Activated T-cell treated with anti-CD3 and anti-CD28 coated beads, Interleukin-2, amount 50 U/mL, for 72 hours (primary cell): ENCODE results near the gene ZNF787. TPM values are rescaled to one million over a fixed set of nuclear protein-coding genes. Genes with fewer than 3 reads are reported as not detected.

Experiments used
- ATAC-seq, 2 donors: fragments of 150-1000 bp; cut with Tn5 transposase; replicated peaks in 1 of 2; 2 replicates each; pipeline ENCODE4 v1.10.0; 2021; ENCODE audit warnings: moderate library complexity in 2 of 2, mild to moderate bottlenecking in 1 of 2
- DNase-seq, 2 donors: peaks; one replicate each; pipeline ENCODE4 v3.0.0; 2021 to 2022; ENCODE audit warnings: mixed read lengths in 1 of 2
- H3K27ac Mint-ChIP-seq: one replicate; pipeline ENCODE4 v1.8.0; 2022; ENCODE audit warnings: mild to moderate bottlenecking, moderate library complexity, mixed read lengths
- H3K27me3 Mint-ChIP-seq: one replicate; pipeline ENCODE4 v1.8.0; 2022; ENCODE audit warnings: low read depth, mixed read lengths
- H3K36me3 Mint-ChIP-seq, 2 donors: one replicate each; pipeline ENCODE4 v1.8.0; 2022; ENCODE audit warnings: mixed read lengths in 2 of 2, mild to moderate bottlenecking in 1 of 2; ENCODE audit not compliant: insufficient read depth in 2 of 2
- H3K4me1 Mint-ChIP-seq: one replicate; pipeline ENCODE4 v1.8.0; 2022; ENCODE audit warnings: low read depth, mixed read lengths
- H3K4me3 Mint-ChIP-seq, 2 donors: one replicate each; pipeline ENCODE4 v1.8.0; 2022; ENCODE audit warnings: mild to moderate bottlenecking in 2 of 2, mixed read lengths in 2 of 2, moderate library complexity in 2 of 2
- H3K9me3 Mint-ChIP-seq, 2 donors: one replicate each; pipeline ENCODE4 v1.8.0; 2022; ENCODE audit warnings: mixed read lengths in 2 of 2
- total RNA-seq, 2 donors: library from RNA; stranded (reverse); gene quantifications; one replicate each; pipeline ENCODE4 v1.2.3, GENCODE V29; 2022

ZNF787 gene
- total RNA-seq, 2 donors from 2014 or later = 38.3 to 45.9 TPM

- ATAC-seq (peak; percentile 93 to 94), DNase-seq (peak; percentile 97 to 99)
- peaks cover 44% of the 10 kb centered on the region for H3K4me1 Mint-ChIP-seq
- peaks cover 0 to 2% of the 10 kb centered on the region in 2 donors for H3K36me3 Mint-ChIP-seq
- peak within 1 kb of the TSS; percentile 93 for H3K27ac Mint-ChIP-seq
- no peaks in the 10 kb centered on the region for H3K27me3 Mint-ChIP-seq
- peak within 1 kb of the TSS; percentile 93 to 94 for H3K4me3 Mint-ChIP-seq
- H3K9me3 Mint-ChIP-seq = no peaks in the 10 kb centered on the region
Measured at GRCh38 chr19:56140583-56141416, 19.7 kb upstream of the ZNF787 start, which contains the start of gene ZNF444. ZNF444 (plus strand) TSS chr19:56141287; CDS start chr19:56146912, 5,625 bp downstream.

- peaks cover 44% of the 10 kb centered on the region for H3K4me1 Mint-ChIP-seq
- H3K27me3 Mint-ChIP-seq = no peaks in the 10 kb centered on the region
- peaks cover 0 to 2% of the 10 kb centered on the region in 2 donors for H3K36me3 Mint-ChIP-seq
- DNase-seq (peak; percentile 17 to 26), ATAC-seq (no peak)
- H3K27ac Mint-ChIP-seq = peak overlapping the region; percentile 92
- H3K9me3 Mint-ChIP-seq = no peaks in the 10 kb centered on the region
- H3K4me3 Mint-ChIP-seq = peak overlapping the region; percentile 93 to 94
Measured at GRCh38 chr19:56139847-56140582, 18.9 kb upstream of the ZNF787 start.

- DNase-seq (no peak), ATAC-seq (no peak)
- Mint-ChIP-seq H3K36me3 (no peaks in the 10 kb centered on the region), H3K27ac (no peak overlapping the region), H3K27me3 (no peaks in the 10 kb centered on the region), H3K4me3 (no peak overlapping the region), H3K4me1 (peaks cover 25% of the 10 kb centered on the region), H3K9me3 (no peaks in the 10 kb centered on the region)
Measured at GRCh38 chr19:56138069-56138468, 17.0 kb upstream of the ZNF787 start.

GRCh38 chr19:56137405-56137804 lies 16.3 kb upstream of the ZNF787 start:
- Mint-ChIP-seq H3K4me1 (peaks cover 18% of the 10 kb centered on the region), H3K27ac (no peak overlapping the region), H3K9me3 (no peaks in the 10 kb centered on the region), H3K36me3 (no peaks in the 10 kb centered on the region), H3K4me3 (no peak overlapping the region), H3K27me3 (no peaks in the 10 kb centered on the region)
- ATAC-seq = no peak
- DNase-seq = no peak

- no peak overlapping the region for H3K4me3 Mint-ChIP-seq
- H3K36me3 Mint-ChIP-seq = no peaks in the 10 kb centered on the region
- no peak for DNase-seq
- H3K27ac Mint-ChIP-seq = no peak overlapping the region
- peaks cover 11% of the 10 kb centered on the region for H3K4me1 Mint-ChIP-seq
- H3K27me3 Mint-ChIP-seq = no peaks in the 10 kb centered on the region
- no peak for ATAC-seq
- H3K9me3 Mint-ChIP-seq = no peaks in the 10 kb centered on the region
Measured at GRCh38 chr19:56136362-56136761, 15.3 kb upstream of the ZNF787 start.

- DNase-seq (no peak), ATAC-seq (no peak)
- Mint-ChIP-seq H3K4me3 (no peak overlapping the region), H3K4me1 (peaks cover 4% of the 10 kb centered on the region), H3K27me3 (no peaks in the 10 kb centered on the region), H3K36me3 (no peaks in the 10 kb centered on the region), H3K27ac (no peak overlapping the region), H3K9me3 (no peaks in the 10 kb centered on the region)
Measured at GRCh38 chr19:56134654-56134921, 13.5 kb upstream of the ZNF787 start.

GRCh38 chr19:56133858-56134653 lies 13.0 kb upstream of the ZNF787 start:
- Mint-ChIP-seq H3K9me3 (no peaks in the 10 kb centered on the region), H3K4me3 (no peak overlapping the region), H3K27ac (no peak overlapping the region), H3K4me1 (no peaks in the 10 kb centered on the region), H3K27me3 (no peaks in the 10 kb centered on the region), H3K36me3 (no peaks in the 10 kb centered on the region)
- ATAC-seq = no peak
- no peak for DNase-seq

- Mint-ChIP-seq H3K4me3 (no peak overlapping the region), H3K36me3 (no peaks in the 10 kb centered on the region), H3K27me3 (no peaks in the 10 kb centered on the region), H3K9me3 (no peaks in the 10 kb centered on the region), H3K4me1 (no peaks in the 10 kb centered on the region), H3K27ac (no peak overlapping the region)
- DNase-seq = no peak
- ATAC-seq = no peak
Measured at GRCh38 chr19:56132316-56132822, 11.3 kb upstream of the ZNF787 start.

- no peak for ATAC-seq
- H3K4me1 Mint-ChIP-seq = no peaks in the 10 kb centered on the region
Measured at GRCh38 chr19:56131651-56132050, 10.6 kb upstream of the ZNF787 start.

GRCh38 chr19:56130006-56130405 lies 8.9 kb upstream of the ZNF787 start:
- no peaks in the 10 kb centered on the region for H3K27me3 Mint-ChIP-seq
- ATAC-seq = no peak

More at GRCh38 chr19:56131651-56132050, 10.6 kb upstream of the ZNF787 start:
- DNase-seq = no peak
- Mint-ChIP-seq H3K36me3 (no peaks in the 10 kb centered on the region), H3K4me3 (no peak overlapping the region), H3K9me3 (no peaks in the 10 kb centered on the region), H3K27ac (no peak overlapping the region), H3K27me3 (no peaks in the 10 kb centered on the region)

GRCh38 chr19:56126983-56127780 lies 6.1 kb upstream of the ZNF787 start:
- no peaks in the 10 kb centered on the region for H3K36me3 Mint-ChIP-seq
- H3K4me3 Mint-ChIP-seq = no peak overlapping the region
- H3K9me3 Mint-ChIP-seq = no peaks in the 10 kb centered on the region
- H3K27ac Mint-ChIP-seq = no peak overlapping the region
- no peaks in the 10 kb centered on the region for H3K27me3 Mint-ChIP-seq
- DNase-seq = no peak
- no peak for ATAC-seq
- peaks cover 16% of the 10 kb centered on the region for H3K4me1 Mint-ChIP-seq

More at GRCh38 chr19:56130006-56130405, 8.9 kb upstream of the ZNF787 start:
- Mint-ChIP-seq H3K4me3 (no peak overlapping the region), H3K9me3 (no peaks in the 10 kb centered on the region), H3K27ac (no peak overlapping the region), H3K4me1 (peaks cover 9% of the 10 kb centered on the region), H3K36me3 (no peaks in the 10 kb centered on the region)
- no peak for DNase-seq

GRCh38 chr19:56125806-56126590 lies 4.9 kb upstream of the ZNF787 start:
- no peak overlapping the region for H3K27ac Mint-ChIP-seq
- no peak for ATAC-seq
- peaks cover 22% of the 10 kb centered on the region for H3K4me1 Mint-ChIP-seq
- H3K27me3 Mint-ChIP-seq = no peaks in the 10 kb centered on the region
- H3K4me3 Mint-ChIP-seq = no peak overlapping the region
- peaks cover 0 to 2% of the 10 kb centered on the region in 2 donors for H3K36me3 Mint-ChIP-seq
- no peak for DNase-seq
- no peaks in the 10 kb centered on the region for H3K9me3 Mint-ChIP-seq
